Heart left ventricle (tissue), 16 donors: ENCODE data around the gene UBE2V1. TPM values are rescaled to one million over a fixed set of nuclear protein-coding genes. Genes with fewer than 3 reads are reported as not detected.

Experiments
- ATAC-seq, 4 donors: fragments of 200-7000 bp; cut with Tn5 transposase; one replicate each; pipeline ENCODE4 v1.9.1; 2020 to 2022; ENCODE audit warnings: moderate library complexity in 4 of 4, mild to moderate bottlenecking in 3 of 4, moderate number of reproducible peaks in 1 of 4
- DNase-seq, 5 donors: peaks; one replicate each; pipeline ENCODE4 v3.0.0-alpha.2; 2020
- H3K27ac ChIP-seq, 12 donors: fragments of 200-600 bp; sonication (generic) in 4 of 12; one replicate each; pipeline versions ENCODE4 v1.5.0 to v1.8.0; 2016 to 2022; ENCODE audit warnings: mild to moderate bottlenecking in 2 of 12
- H3K27me3 ChIP-seq, 9 donors: fragments of 200-600 bp; sonication (generic) in 2 of 9; one replicate each; pipeline versions ENCODE4 v1.5.1 to v1.8.0; 2016 to 2022; ENCODE audit warnings: mild to moderate bottlenecking in 3 of 9
- H3K36me3 ChIP-seq, 9 donors: fragments of 200-600 bp; sonication (generic) in 2 of 9; one replicate each; pipeline versions ENCODE4 v1.5.0 to v1.8.0; 2018 to 2022; ENCODE audit warnings: mild to moderate bottlenecking in 2 of 9
- H3K4me1 ChIP-seq, 12 donors: fragments of 200-600 bp; sonication (generic) in 4 of 12; one replicate each; pipeline versions ENCODE4 v1.5.0 to v1.8.0; 2016 to 2022; ENCODE audit warnings: mild to moderate bottlenecking in 3 of 12
- H3K4me3 ChIP-seq, 12 donors: fragments of 200-600 bp; sonication (generic) in 4 of 12; one replicate each; pipeline versions ENCODE4 v1.5.0 to v1.8.0; 2017 to 2022; ENCODE audit warnings: mild to moderate bottlenecking in 9 of 12, moderate library complexity in 4 of 12
- H3K9me3 ChIP-seq, 12 donors: fragments of 200-600 bp; sonication (generic) in 4 of 12; one replicate each; pipeline versions ENCODE4 v1.5.0 to v1.8.0; 2016 to 2022; ENCODE audit warnings: mild to moderate bottlenecking in 1 of 12
- CTCF ChIP-seq, 12 donors: fragments of 200-600 bp; sonication (generic) in 4 of 12; IDR thresholded peaks; one replicate each; pipeline versions ENCODE4 v1.5.0 to v1.8.0; 2018 to 2022; ENCODE audit warnings: antibody characterized with exemption in 12 of 12, mild to moderate bottlenecking in 5 of 12
- POLR2A ChIP-seq, 2 donors: fragments of 450-650 bp; IDR thresholded peaks; one replicate each; pipeline ENCODE4 v1.6.1; 2017; ENCODE audit warnings: antibody characterized with exemption in 2 of 2, mild to moderate bottlenecking in 2 of 2, moderate library complexity in 2 of 2
- WGBS, 4 donors: extraction: QIAGEN DNeasy Blood & Tissue Kit in 2 of 4; methylation state at CpG; one replicate each; pipeline versions ENCODE4 v1.1.5 to v1.1.7; 2013 to 2018; 5-methylcytosine and 5-hydroxymethylcytosine counted together
- intact Hi-C, 10 donors: fragments of 100-400 bp; cut with DNase I; formaldehyde crosslinking; loops; one replicate each; pipeline versions ENCODE4 v1.11.1 to v1.14.2; 2022
- polyA plus RNA-seq, 2 donors: library from polyadenylated mRNA; stranded (reverse); fragments of 200-250 nt; gene quantifications; one replicate each; pipeline ENCODE4 v1.2.3, GENCODE V29; 2013
- total RNA-seq, 9 donors: library from RNA; depleted of rRNA in 2 of 9; stranded (reverse); fragments of >200 nt in 2 of 9; fragmentation: NEBNext Ultra II Directional in 3 of 9; extraction: Animal tissue kit (Norgen Biotek cat#: 25700) in 3 of 9; gene quantifications; one replicate each; pipeline versions ENCODE4 v1.1.0 to v1.2.4, GENCODE V29; 2016 to 2023
- donor health status: ischemic (EF 13 %, LVEDD 7.1; RV severe dilation, severe dysfunction).
- donor health status: healthy with polysubstance abuse.
- donor health status: DM: no; HTN: yes; CAD: no.
- donor health status: DM: no; HTN: no; CAD: no.
- donor health status: ischemic (EF 25% LVEDD 6.9; RV normal size, moderate dysfunction).
- donor health status: ischemic (EF 25% LVEDD 5.7; RV mildly dilated, moderate dysfunction).
- donor health status: healthy.
- donor health status: DM: yes; HTN: yes; CAD: no.
- donor health status: ischemic (EF 35%, LVEDD 5.7; RV mildly dilated, moderate dysfunction).
- donor health status: nonischemic (EF 11% LVEDD 7.7; RV severe dilation, severe dysfunction).
- donor health status: DM: yes; HTN: yes; CAD: no.
- donor health status: PGD.
- donor health status: ischemic (EF 29% LVEDD 5.4; RV normal size, mild dysfunction).
- donor health status: nonischemic (EF 23%, LVEDD 6.1; RV moderate dilation, normal function).

UBE2V1 gene
- total and polyA plus RNA-seq, 11 donors, result 54.2 to 105 (median 78.5) TPM

- WGBS, 4 donors, result 22 to 34% (median 33%) methylated on average over 18 to 34 of the region's 34 CpGs
- Histone ChIP-seq H3K4me3 (peak overlapping the region in 1 of 12 donors; percentile 7), H3K27me3 (no peaks in the 10 kb centered on the region), H3K4me1 (peaks cover 0 to 25% (median 10%) of the 10 kb centered on the region in 12 donors), H3K36me3 (no peaks in the 10 kb centered on the region), H3K9me3 (no peaks in the 10 kb centered on the region), H3K27ac (peak overlapping the region in 1 of 12 donors; percentile 3)
- no peak for TF ChIP-seq CTCF (IDR thresholded peaks at IDR 0.05)
- TF ChIP-seq POLR2A (IDR thresholded peaks at IDR 0.05), result no peak
- DNase-seq (peak in 3 of 5 donors; percentile 41 to 67 (median 51)), ATAC-seq (peak in 3 of 4 donors; percentile 41 to 61 (median 45))
- intact Hi-C loops, result no loop called here
Observed at GRCh38 chr20:50054626-50055511, 58.1 kb downstream of the UBE2V1 start.

- Histone ChIP-seq H3K9me3 (no peaks in the 10 kb centered on the region), H3K27me3 (no peaks in the 10 kb centered on the region), H3K4me3 (no peak overlapping the region), H3K4me1 (peaks cover 0 to 29% (median 10%) of the 10 kb centered on the region in 12 donors), H3K27ac (no peak overlapping the region), H3K36me3 (no peaks in the 10 kb centered on the region)
- TF ChIP-seq POLR2A (IDR thresholded peaks at IDR 0.05) (no peak), CTCF (IDR thresholded peaks at IDR 0.05) (no peak)
- DNase-seq (no peak), ATAC-seq (no peak)
- intact Hi-C loops, result no loop called here
- 72 to 83% (median 78%) methylated on average over 3 to 5 of the region's 5 CpGs for WGBS, 4 donors
Observed at GRCh38 chr20:50054231-50054547, 58.8 kb downstream of the UBE2V1 start.

- no peak for ATAC-seq
- TF ChIP-seq POLR2A (IDR thresholded peaks at IDR 0.05) (no peak), CTCF (IDR thresholded peaks at IDR 0.05) (no peak)
- DNase-seq, result no peak
- WGBS, 4 donors, result 77 to 81% (median 81%) methylated on average over 17 to 19 of the region's 19 CpGs
- intact Hi-C loops, result no loop called here
- Histone ChIP-seq H3K9me3 (no peaks in the 10 kb centered on the region), H3K36me3 (no peaks in the 10 kb centered on the region), H3K27ac (no peak overlapping the region), H3K4me1 (peaks cover 0 to 29% (median 10%) of the 10 kb centered on the region in 12 donors), H3K27me3 (no peaks in the 10 kb centered on the region), H3K4me3 (no peak overlapping the region)
Observed at GRCh38 chr20:50053362-50054230, 59.4 kb downstream of the UBE2V1 start.
